K562 (cell line): ENCODE data around the gene TTBK1. TPM values are rescaled to one million over a fixed set of nuclear protein-coding genes. Genes with fewer than 3 reads are reported as not detected.

Source experiments
- BRF1 ChIP-seq: IDR thresholded peaks from 3 replicates; pipeline ENCODE4 v1.6.1; 2011; ENCODE audit warnings: borderline replicate concordance, mild to moderate bottlenecking; ENCODE audit not compliant: insufficient read length; ENCODE audit errors: extremely low read depth
- CC2D1A ChIP-seq: fragments of 450-650 bp; IDR thresholded peaks from 2 replicates; pipeline ENCODE4 v1.6.1; 2017; ENCODE audit warnings: mild to moderate bottlenecking
- EP300 ChIP-seq: IDR thresholded peaks from 2 replicates; pipeline ENCODE4 v1.6.1; 2012; ENCODE audit warnings: low read length, improper control_type of control experiment
- GTF2F1 ChIP-seq: IDR thresholded peaks from 2 replicates; pipeline ENCODE4 v1.6.1; 2011; ENCODE audit warnings: low read depth, low read length, improper control_type of control experiment
- HDAC8 ChIP-seq: fragments of 450-650 bp; IDR thresholded peaks from 2 replicates; pipeline ENCODE4 v1.6.1; 2016; ENCODE audit warnings: mild to moderate bottlenecking, missing genetic modification characterization, moderate library complexity, missing compliant biosample characterization
- HMG20A ChIP-seq: fragments of 450-650 bp; formaldehyde crosslinking; conservative IDR thresholded peaks from 2 replicates; pipeline ENCODE4 v1.4.0; 2020; ENCODE audit warnings: mild to moderate bottlenecking, mixed read lengths
- MCM5 ChIP-seq: fragments of 450-650 bp; IDR thresholded peaks from 2 replicates; pipeline ENCODE4 v1.6.1; 2016; ENCODE audit warnings: low read depth
- OTX1 ChIP-seq: fragments of 450-650 bp; formaldehyde crosslinking; IDR thresholded peaks from 2 replicates; pipeline ENCODE4 v1.4.0; 2022; ENCODE audit warnings: mild to moderate bottlenecking
- POLR2AphosphoS2 ChIP-seq: IDR thresholded peaks from 2 replicates; pipeline ENCODE4 v1.6.1; 2012; ENCODE audit warnings: low read length, improper control_type of control experiment
- POLR2AphosphoS5 ChIP-seq: IDR thresholded peaks from 2 replicates; pipeline ENCODE4 v1.6.1; 2011; ENCODE audit warnings: mild to moderate bottlenecking, low read depth, low read length, moderate library complexity; ENCODE audit not compliant: control insufficient read depth, insufficient read depth
- PURB ChIP-seq: sonication (generic); formaldehyde crosslinking; IDR thresholded peaks from 2 replicates; pipeline ENCODE4 v1.9.0; 2021; ENCODE audit warnings: low read depth, mild to moderate bottlenecking, missing genetic modification reagents
- RAD51 ChIP-seq: fragments of 450-650 bp; IDR thresholded peaks from 2 replicates; pipeline ENCODE4 v1.7.1; 2016; ENCODE audit warnings: low read depth, mild to moderate bottlenecking, borderline replicate concordance
- SREBF1 ChIP-seq: fragments of 150-350 bp; IDR thresholded peaks from 2 replicates; pipeline ENCODE4 v1.6.1; 2014; ENCODE audit warnings: antibody characterized with exemption, low read depth, low read length, borderline replicate concordance
- TAF7 ChIP-seq: fragments of 450-650 bp; IDR thresholded peaks from 2 replicates; pipeline ENCODE4 v1.6.1; 2016; ENCODE audit warnings: missing genetic modification characterization, missing compliant biosample characterization
- TCF3 ChIP-seq: sonication (generic); formaldehyde crosslinking; IDR thresholded peaks from 2 replicates; pipeline ENCODE4 v1.4.0; 2020; ENCODE audit warnings: mild to moderate bottlenecking, missing genetic modification reagents
- TCF7 ChIP-seq: sonication (generic); IDR thresholded peaks from 2 replicates; pipeline ENCODE4 v1.6.1; 2016; ENCODE audit warnings: antibody characterized with exemption, borderline replicate concordance
- ZBTB8A ChIP-seq: fragments of 450-650 bp; IDR thresholded peaks from 2 replicates; pipeline ENCODE4 v1.6.1; 2018; ENCODE audit warnings: mild to moderate bottlenecking, moderate library complexity; ENCODE audit not compliant: partially characterized antibody
- ZKSCAN1 ChIP-seq: fragments of 150-350 bp; IDR thresholded peaks from 2 replicates; pipeline ENCODE4 v1.6.1; 2016; ENCODE audit warnings: low read depth, low read length
- ZNF121 ChIP-seq: sonication (generic); formaldehyde crosslinking; conservative IDR thresholded peaks from 2 replicates; pipeline ENCODE4 v1.8.0; 2022; ENCODE audit warnings: missing genetic modification reagents
- ZNF175 ChIP-seq: fragments of 200-800 bp; sonication (Bioruptor generic); IDR thresholded peaks from 2 replicates; pipeline ENCODE4 v1.6.1; 2016; ENCODE audit warnings: low read depth, mild to moderate bottlenecking, missing genetic modification characterization, missing compliant biosample characterization
- ZNF3 ChIP-seq: fragments of 250-450 bp; sonication (Bioruptor Pico); IDR thresholded peaks from 2 replicates; pipeline ENCODE4 v1.5.0; 2021; ENCODE audit warnings: mild to moderate bottlenecking, moderate library complexity
- ZNF408 ChIP-seq: fragments of 250-450 bp; sonication (Bioruptor Pico); IDR thresholded peaks from 2 replicates; pipeline ENCODE4 v1.4.0; 2020; ENCODE audit warnings: low read depth, mild to moderate bottlenecking, moderate library complexity
- polyA plus RNA-seq, 8 experiments: library from polyadenylated mRNA; depleted of rRNA in 4 of 8; stranded (reverse) in 5 of 8; unstranded in 3 of 8; fragments of >200 nt; fragmentation: Nextera tagmentation in 2 of 8; fragmentation: Illumina TruSeq in 1 of 8; extraction: Ambion mirVana in 2 of 8; extraction: Trizol in 1 of 8; gene quantifications; 2 replicates each; pipeline versions ENCODE4 v1.2.1 to v1.2.3, GENCODE V29; 2011 to 2014; ENCODE audit warnings: inconsistent platforms in 1 of 8, missing spikeins in 1 of 8
- total RNA-seq, 7 experiments: library from RNA; depleted of rRNA in 6 of 7; stranded (reverse); fragments of >200 nt in 6 of 7; fragmentation: Illumina TruSeq in 2 of 7; extraction: Trizol in 2 of 7; gene quantifications; 2 replicates each; pipeline versions ENCODE4 v1.2.1 to v1.2.3, GENCODE V29; 2011 to 2021; ENCODE audit warnings: low replicate concordance in 1 of 7
- TF ChIP-seq, protein P1 (sequence below), 2 experiments: fragments of 450-650 bp in 1 of 2; sonication (generic) in 1 of 2; formaldehyde crosslinking in 1 of 2; IDR thresholded peaks in 1 of 2; conservative IDR thresholded peaks in 1 of 2; 2 replicates each; pipeline versions ENCODE4 v1.6.1 to v1.8.1; 2016 to 2023; ENCODE audit warnings: mild to moderate bottlenecking in 2 of 2, moderate library complexity in 2 of 2, inconsistent platforms in 1 of 2, missing genetic modification reagents in 1 of 2

The TTBK1 gene
- total and polyA plus RNA-seq, 9 of the 15 experiments (the other 6 are each of a cell fraction or from before 2014, with no cell fraction given): not detected

GRCh38 chr6:43228951-43229802, 14.1 kb upstream of the TTBK1 start, which contains the start of gene DNPH1 (continued):
- TF ChIP-seq GTF2F1 (no peak), ZNF121 (CRISPR knock-in tag) (no peak; the same call in 1 of the 2 replicates), MCM5 (no peak), BRF1 (no peak), PURB (CRISPR knock-in tag) (peak; percentile 47; the same call in 1 of the 2 replicates), CC2D1A (no peak), ZBTB8A (no peak), ZNF3 (CRISPR knock-in tag) (no peak), EP300 (no peak), POLR2AphosphoS5 (peak; percentile 80), OTX1 (0 out of 2 replicates have a peak, but pooled peaks have one; percentile 45), HDAC8 (tag) (peak; percentile 74; the same call in 1 of the 2 replicates), ZKSCAN1 (peak; percentile 73; the same call in 1 of the 2 replicates), TAF7 (tag) (no peak; the same call in 1 of the 2 replicates), HMG20A (no peak), TCF7 (no peak; the same call in 1 of the 2 replicates), TCF3 (CRISPR knock-in tag) (peak; percentile 50; the same call in 1 of the 2 replicates), RAD51 (peak; percentile 82), POLR2AphosphoS2 (no peak), ZNF408 (CRISPR knock-in tag) (no peak), SREBF1 (0 out of 2 replicates have a peak, but pooled peaks have one; percentile 22), ZNF175 (peak; percentile 30; the same call in 1 of the 2 replicates)
- TF ChIP-seq, protein P1, sequence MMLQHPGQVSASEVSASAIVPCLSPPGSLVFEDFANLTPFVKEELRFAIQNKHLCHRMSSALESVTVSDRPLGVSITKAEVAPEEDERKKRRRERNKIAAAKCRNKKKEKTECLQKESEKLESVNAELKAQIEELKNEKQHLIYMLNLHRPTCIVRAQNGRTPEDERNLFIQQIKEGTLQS (IDR thresholded peaks at IDR 0.05): no peak
- TF ChIP-seq, protein P1 (CRISPR knock-in tag; conservative IDR thresholded peaks at IDR 0.05): no peak
